UCSD-AML1 (cell line): ENCODE measurements around the gene SPATA13.
"Not testable (repeated sequence)": the region's sequence is repeated elsewhere in the genome, so short reads cannot be mapped to it uniquely, and the experiment has no call there.

ENCODE experiments used
- DNase-seq: peaks from one replicate; lab custom pipeline; 2025; ENCODE audit not compliant: unreplicated experiment; lab: John Stamatoyannopoulos, UW

Gene SPATA13

GRCh38 chr13:24307211-24308067 lies 146.9 kb downstream of the SPATA13 start:
- no peak for DNase-seq

DNA sequence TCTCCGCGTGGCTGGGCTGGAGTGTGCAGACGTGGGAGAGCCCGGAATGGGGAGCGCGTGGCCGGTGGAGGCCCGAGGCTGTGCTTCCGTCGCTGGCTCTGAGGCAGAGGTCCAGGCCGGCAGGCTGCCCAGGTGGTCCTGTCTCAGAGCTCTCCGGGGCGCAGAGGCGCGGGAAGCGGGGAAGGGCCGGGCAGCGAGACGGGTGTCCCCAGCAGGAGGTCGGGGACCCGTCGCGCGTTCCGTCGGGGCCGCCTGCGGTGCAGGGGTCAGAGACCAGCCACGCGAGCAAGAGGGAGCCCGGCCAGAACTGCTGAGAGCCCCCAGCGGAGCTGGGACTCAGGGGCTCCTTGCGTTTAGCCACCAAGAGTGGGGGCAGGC lies 147.5 kb downstream of the SPATA13 start:
- no peak for DNase-seq

GRCh38 chr13:24308488-24309020 lies 148.0 kb downstream of the SPATA13 start:
- no peak for DNase-seq

- DNase-seq, result not testable (repeated sequence)
Observed at GRCh38 chr13:24309300-24309699, 148.8 kb downstream of the SPATA13 start, which contains the start of gene C1QTNF9. Gene C1QTNF9, plus strand, starts transcription at chr13:24309580. Its CDS starts 6,424 bp downstream, at chr13:24316004.

DNA sequence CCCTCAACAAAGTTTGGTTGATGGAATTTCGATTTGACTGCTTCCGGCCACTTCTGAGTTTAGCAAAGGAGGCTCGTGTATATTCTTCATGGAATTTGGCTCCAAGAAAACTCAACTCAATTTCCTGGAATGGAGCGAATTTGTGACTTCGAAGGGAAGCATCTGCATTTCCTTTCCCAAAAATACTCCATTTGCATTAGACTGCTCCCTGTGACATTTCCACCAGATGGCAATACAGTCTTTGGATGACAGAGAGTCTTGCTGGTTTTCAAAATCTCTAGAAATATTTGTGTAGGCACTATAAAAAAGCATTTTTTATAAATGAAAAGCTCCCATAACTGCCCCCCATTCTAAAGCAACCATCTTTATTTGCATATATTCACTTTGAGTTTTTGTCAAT lies 152.9 kb downstream of the SPATA13 start:
- DNase-seq, result no peak

- DNase-seq, result not testable (repeated sequence)
Observed at GRCh38 chr13:24317835-24318234, 157.3 kb downstream of the SPATA13 start.

DNA sequence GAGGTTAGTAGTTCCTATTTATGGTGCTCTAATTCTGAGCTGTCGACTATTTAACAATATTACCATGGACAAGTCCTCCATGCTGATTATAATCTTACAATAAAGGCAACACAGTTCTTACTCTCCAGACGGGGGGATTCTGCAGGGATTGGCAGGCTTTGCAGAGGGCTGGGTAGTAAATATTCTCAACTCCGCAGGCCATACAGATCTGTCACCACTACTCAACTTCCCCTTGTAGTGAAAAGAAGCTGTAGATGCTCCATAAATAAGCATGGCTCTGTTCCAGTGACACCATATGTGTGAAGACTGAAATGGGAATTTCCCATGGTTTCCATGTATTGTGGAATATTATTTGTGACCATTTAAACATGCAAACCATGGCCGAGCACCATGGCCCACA lies 158.4 kb downstream of the SPATA13 start:
- not testable (repeated sequence) for DNase-seq

GRCh38 chr13:24319641-24320040 lies 159.1 kb downstream of the SPATA13 start:
- DNase-seq, result not testable (repeated sequence)

- not testable (repeated sequence) for DNase-seq
Observed at GRCh38 chr13:24321416-24321815, 160.9 kb downstream of the SPATA13 start.

DNA sequence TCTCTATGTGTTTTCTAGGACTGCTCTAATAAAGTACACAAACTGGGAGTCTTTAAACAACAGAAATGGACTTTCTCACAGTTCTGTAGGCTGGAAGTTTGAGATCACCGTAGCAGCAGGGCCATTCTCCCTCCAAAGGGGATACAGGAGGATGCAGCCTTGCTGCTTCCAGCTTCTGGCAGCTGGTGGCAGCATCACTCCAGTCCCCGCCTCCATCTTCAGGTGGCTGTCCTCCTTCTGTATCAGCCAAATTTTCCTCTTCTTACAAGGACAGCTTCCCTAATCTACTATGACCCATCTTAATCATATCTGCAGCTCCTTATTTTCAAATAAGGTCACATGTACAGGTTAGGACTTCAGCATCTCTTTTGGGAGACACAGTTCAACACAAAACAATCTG lies 161.9 kb downstream of the SPATA13 start:
- not testable (repeated sequence) for DNase-seq

DNA sequence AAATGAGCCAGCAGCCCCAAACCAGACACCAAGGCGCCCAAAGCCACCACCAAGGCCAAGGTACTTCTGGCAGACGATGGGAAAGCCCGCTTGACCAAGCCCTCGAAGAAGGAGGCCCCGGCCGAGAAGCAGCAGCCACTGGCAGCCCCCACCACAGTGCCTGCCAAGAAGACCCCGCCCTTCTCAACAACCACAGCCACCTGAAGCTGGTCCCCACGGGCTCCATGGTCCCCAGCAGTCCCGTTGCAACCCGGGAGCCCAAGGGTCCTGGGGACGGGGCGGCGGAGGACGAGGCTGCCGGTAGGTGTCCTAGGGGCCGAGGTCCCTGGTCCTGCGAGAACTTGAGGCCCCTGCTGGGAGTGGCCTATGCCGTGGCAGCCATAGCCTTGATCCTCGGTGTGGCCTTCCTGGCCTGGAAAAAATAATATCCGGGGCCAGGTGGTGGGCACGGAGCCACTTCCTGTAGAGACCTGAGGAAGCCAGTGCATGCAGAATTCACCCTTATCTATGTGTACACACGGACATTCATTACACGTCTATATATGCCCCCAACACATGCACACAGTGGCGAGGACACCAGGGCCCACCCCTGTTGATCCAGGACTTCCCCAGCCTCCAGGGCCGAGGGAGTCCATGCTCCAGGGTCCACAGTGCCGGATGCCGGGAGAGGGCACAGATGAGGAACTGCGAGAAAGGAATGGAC lies 162.7 kb downstream of the SPATA13 start:
- DNase-seq, result no peak

- no peak for DNase-seq
Observed at GRCh38 chr13:24323739-24324075, 163.2 kb downstream of the SPATA13 start.

DNA sequence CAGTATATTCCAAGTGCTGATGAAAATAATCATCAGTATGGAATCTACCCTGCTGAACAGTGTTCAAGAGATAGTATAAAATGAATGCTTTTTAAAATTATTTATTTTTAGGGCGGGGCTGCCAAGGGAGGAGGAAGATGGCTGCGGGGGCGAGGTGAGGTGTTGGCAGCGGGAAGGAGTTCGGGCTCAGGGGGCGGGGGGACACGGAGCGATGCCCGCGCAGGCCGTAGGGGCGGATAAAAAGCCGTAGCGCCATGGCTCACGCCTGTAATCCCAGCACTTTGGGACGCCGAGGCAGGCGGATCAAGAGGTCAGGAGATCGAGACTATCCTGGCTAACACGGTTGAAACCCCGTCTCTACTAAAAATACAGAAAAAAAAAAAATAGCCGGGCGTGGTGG lies 167.1 kb downstream of the SPATA13 start:
- DNase-seq, result not testable (repeated sequence)

- no peak for DNase-seq
Observed at GRCh38 chr13:24328145-24328544, 167.6 kb downstream of the SPATA13 start.

DNA sequence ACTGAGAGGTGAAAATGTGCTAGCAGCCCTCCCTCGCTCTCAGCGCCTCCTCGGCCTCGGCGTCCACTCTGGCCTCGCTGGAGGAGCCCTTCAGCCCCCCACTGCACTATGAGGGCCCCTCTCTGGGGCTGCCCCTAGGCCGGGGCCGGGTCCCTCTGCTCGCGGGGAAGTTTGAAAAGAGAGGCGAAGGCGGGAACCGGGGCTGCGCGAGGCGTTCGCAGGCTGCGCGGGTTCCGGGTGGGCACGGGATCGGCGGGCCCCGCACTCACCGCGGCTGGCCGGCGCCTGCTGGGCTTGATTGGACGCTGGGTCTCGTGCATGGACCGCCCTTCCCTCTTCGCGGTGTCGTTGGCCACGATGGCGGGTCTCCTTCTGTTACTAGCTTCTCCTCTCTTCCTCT lies 178.2 kb downstream of the SPATA13 start:
- DNase-seq, result no peak

GRCh38 chr13:24339937-24340607 lies 179.6 kb downstream of the SPATA13 start:
- DNase-seq, result no peak

DNA sequence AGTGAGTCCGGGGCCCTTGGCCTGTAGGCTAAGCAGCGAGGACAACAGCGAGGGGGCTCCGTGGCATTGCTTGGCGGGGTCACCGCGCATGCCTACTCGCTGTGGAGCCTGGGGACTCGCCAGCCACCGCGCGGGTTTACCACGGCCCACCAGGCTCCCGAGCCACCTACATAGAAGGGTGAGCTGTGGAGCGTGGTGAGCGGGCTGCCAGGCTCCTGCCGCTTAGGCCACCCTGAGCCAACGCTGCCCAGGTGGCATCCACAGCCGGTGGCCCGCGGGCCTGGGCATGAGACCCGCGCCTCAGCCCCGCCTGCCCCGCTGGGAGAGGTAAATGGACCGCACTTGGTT lies 180.1 kb downstream of the SPATA13 start:
- no peak for DNase-seq

DNA sequence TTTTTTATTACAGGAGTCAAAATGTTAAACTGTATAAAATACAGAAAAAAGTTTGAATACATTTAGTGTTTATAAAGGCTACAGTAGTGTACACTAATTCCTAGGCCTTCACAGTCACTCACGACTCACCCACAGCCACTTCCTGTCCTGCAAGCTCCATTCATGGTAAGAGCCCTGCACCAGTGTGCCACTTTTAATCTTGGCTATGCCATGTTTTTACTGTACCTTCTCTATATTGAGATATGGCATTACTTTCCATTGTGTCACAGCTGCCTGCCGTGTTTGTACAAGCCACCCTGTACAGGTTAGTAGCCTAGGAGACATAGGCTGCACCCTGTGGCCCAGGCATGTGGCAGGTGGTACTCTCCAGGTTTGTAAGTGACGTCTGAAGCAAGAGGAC lies 180.9 kb downstream of the SPATA13 start:
- DNase-seq, result no peak

DNA sequence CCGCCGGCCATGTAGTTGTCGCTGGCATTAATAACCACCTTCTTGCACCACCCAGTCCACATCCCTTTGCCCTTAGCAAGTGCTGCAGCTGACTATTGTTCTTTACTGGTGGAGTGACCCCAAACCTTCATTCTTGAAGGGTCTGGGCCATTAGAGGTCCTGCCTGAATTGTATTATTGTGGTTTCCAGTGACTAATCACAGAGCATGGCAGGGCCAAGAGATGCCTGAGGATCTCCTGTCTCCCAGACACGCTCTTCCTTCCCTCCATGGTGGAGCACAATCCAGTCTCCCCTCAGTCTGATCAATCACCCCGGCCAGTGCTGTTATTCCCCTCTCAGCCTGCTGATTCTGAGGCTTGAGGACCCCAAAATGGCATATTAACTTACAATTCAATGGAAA lies 187.9 kb downstream of the SPATA13 start:
- no peak for DNase-seq

- DNase-seq, result no peak
Observed at GRCh38 chr13:24348797-24349515, 188.4 kb downstream of the SPATA13 start.
